ENCODE results near the gene PRR20A.
"Not testable (repeated sequence)": the region's sequence is repeated elsewhere in the genome, so short reads cannot be mapped to it uniquely, and the experiment has no call there.

DNA sequence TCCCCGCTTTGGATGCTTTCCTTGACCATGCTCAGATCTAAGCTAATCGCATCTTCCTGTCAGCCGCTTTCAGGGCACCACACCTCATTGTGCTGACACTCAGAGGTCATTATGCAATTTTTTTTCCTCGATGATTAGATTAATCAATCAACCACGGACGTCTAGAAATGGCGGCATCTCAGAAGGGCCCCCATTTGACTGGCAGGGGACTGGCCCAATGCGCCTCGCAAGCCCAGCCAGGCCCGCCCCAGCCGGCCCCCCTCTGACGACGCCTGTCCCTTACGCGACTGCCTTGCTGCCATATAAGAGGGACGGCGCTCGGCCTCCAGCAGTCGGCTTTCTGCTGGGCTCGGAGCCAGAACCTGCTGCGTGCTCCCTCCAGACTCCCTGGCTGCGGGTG is 13.0 kb downstream of the PRR20A start, which contains the start of gene PRR20C:
- TF ChIP-seq, protein P1, sequence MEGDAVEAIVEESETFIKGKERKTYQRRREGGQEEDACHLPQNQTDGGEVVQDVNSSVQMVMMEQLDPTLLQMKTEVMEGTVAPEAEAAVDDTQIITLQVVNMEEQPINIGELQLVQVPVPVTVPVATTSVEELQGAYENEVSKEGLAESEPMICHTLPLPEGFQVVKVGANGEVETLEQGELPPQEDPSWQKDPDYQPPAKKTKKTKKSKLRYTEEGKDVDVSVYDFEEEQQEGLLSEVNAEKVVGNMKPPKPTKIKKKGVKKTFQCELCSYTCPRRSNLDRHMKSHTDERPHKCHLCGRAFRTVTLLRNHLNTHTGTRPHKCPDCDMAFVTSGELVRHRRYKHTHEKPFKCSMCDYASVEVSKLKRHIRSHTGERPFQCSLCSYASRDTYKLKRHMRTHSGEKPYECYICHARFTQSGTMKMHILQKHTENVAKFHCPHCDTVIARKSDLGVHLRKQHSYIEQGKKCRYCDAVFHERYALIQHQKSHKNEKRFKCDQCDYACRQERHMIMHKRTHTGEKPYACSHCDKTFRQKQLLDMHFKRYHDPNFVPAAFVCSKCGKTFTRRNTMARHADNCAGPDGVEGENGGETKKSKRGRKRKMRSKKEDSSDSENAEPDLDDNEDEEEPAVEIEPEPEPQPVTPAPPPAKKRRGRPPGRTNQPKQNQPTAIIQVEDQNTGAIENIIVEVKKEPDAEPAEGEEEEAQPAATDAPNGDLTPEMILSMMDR (conservative IDR thresholded peaks at IDR 0.05), result not testable (repeated sequence)
- TF ChIP-seq EZH2 (IDR thresholded peaks at IDR 0.05; ENCODE audit: low read depth), result not testable (repeated sequence)

Data from PC-9 (cell line).